Gastrocnemius medialis (tissue), 4 donors: Measurements from ENCODE around the gene GABBR2. TPM values are rescaled to one million over a fixed set of nuclear protein-coding genes. Genes with fewer than 3 reads are reported as not detected.

ENCODE experiments used
- ATAC-seq, 2 donors: fragments of 150-250 bp; one replicate each; pipeline ENCODE4 v1.9.1; 2016
- DNase-seq, 2 donors: peaks; one replicate each; pipeline ENCODE4 v3.0.0-alpha.2; 2019
- H3K27ac ChIP-seq, 4 donors: fragments of 200-600 bp; sonication (generic); 1 replicate in 1 of 4; 2 replicates in 3 of 4; pipeline ENCODE4 v1.5.1; 2016 to 2018; ENCODE audit warnings: mild to moderate bottlenecking in 2 of 4, moderate library complexity in 1 of 4
- H3K27me3 ChIP-seq, 3 donors: fragments of 200-600 bp; sonication (generic) in 2 of 3; 1 replicate in 1 of 3; 2 replicates in 2 of 3; pipeline versions ENCODE4 v1.5.1 to v1.6.0; 2016 to 2019; ENCODE audit warnings: mild to moderate bottlenecking in 1 of 3, moderate library complexity in 1 of 3
- H3K36me3 ChIP-seq, 2 donors: fragments of 200-600 bp; sonication (generic) in 1 of 2; one replicate each; pipeline ENCODE4 v1.5.1; 2017 to 2018
- H3K4me1 ChIP-seq, 2 donors: fragments of 200-600 bp; sonication (generic) in 1 of 2; one replicate each; pipeline ENCODE4 v1.5.1; 2016 to 2017; ENCODE audit warnings: mild to moderate bottlenecking in 2 of 2
- H3K4me3 ChIP-seq, 4 donors: fragments of 200-600 bp; sonication (generic) in 3 of 4; 1 replicate in 1 of 4; 2 replicates in 3 of 4; pipeline ENCODE4 v1.5.1; 2016 to 2019; ENCODE audit warnings: mild to moderate bottlenecking in 2 of 4
- H3K9me3 ChIP-seq, 3 donors: fragments of 200-600 bp; sonication (generic) in 2 of 3; 1 replicate in 1 of 3; 2 replicates in 2 of 3; pipeline ENCODE4 v1.5.1; 2016 to 2019
- POLR2A ChIP-seq, 2 donors: fragments of 450-650 bp; IDR thresholded peaks; one replicate each; pipeline ENCODE4 v1.6.1; 2017; ENCODE audit warnings: antibody characterized with exemption in 2 of 2, mild to moderate bottlenecking in 2 of 2, moderate library complexity in 2 of 2
- in situ Hi-C, 4 donors: fragments of 200-750 bp; cut with MboI; loops; one replicate each; pipeline versions ENCODE4 v1.15.0 to v1.8.0; 2017; ENCODE audit warnings: low sequenced_read_pairs in 4 of 4
- intact Hi-C: fragments of 100-400 bp; cut with DNase I; formaldehyde crosslinking; loops from one replicate; pipeline ENCODE4 v1.15.1; 2023; ENCODE audit warnings: low total_unique reads
- total RNA-seq, 4 donors: library from RNA; depleted of rRNA; stranded (reverse); fragments of >200 nt; gene quantifications; one replicate each; pipeline versions ENCODE4 v1.1.0 to v1.2.3, GENCODE V29; 2016
- TF ChIP-seq, protein P1 (sequence below), 5 experiments: fragments of 450-650 bp in 3 of 5; fragments of 200-600 bp in 2 of 5; sonication (generic) in 2 of 5; IDR thresholded peaks in 4 of 5; conservative IDR thresholded peaks in 1 of 5; 1 replicate in 4 of 5; 2 replicates in 1 of 5; pipeline ENCODE4 v1.5.1; 2016 to 2019; ENCODE audit warnings: antibody characterized with exemption in 5 of 5, mild to moderate bottlenecking in 3 of 5, moderate library complexity in 3 of 5

GABBR2 gene
- total RNA-seq, 4 donors from 2014 or later: 0.46 to 0.80 TPM; not detected in 2

GRCh38 chr9:98334796-98335195, 373.9 kb downstream of the GABBR2 start:
- H3K9me3 ChIP-seq: no peaks in the 10 kb centered on the region
- DNase-seq (no peak), ATAC-seq (no peak)
- no peak overlapping the region for H3K27ac ChIP-seq
- no peaks in the 10 kb centered on the region for H3K4me1 ChIP-seq
- TF ChIP-seq POLR2A (IDR thresholded peaks at IDR 0.05): no peak
- TF ChIP-seq, protein P1, sequence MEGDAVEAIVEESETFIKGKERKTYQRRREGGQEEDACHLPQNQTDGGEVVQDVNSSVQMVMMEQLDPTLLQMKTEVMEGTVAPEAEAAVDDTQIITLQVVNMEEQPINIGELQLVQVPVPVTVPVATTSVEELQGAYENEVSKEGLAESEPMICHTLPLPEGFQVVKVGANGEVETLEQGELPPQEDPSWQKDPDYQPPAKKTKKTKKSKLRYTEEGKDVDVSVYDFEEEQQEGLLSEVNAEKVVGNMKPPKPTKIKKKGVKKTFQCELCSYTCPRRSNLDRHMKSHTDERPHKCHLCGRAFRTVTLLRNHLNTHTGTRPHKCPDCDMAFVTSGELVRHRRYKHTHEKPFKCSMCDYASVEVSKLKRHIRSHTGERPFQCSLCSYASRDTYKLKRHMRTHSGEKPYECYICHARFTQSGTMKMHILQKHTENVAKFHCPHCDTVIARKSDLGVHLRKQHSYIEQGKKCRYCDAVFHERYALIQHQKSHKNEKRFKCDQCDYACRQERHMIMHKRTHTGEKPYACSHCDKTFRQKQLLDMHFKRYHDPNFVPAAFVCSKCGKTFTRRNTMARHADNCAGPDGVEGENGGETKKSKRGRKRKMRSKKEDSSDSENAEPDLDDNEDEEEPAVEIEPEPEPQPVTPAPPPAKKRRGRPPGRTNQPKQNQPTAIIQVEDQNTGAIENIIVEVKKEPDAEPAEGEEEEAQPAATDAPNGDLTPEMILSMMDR (IDR thresholded peaks at IDR 0.05 in 4 of 5, conservative IDR thresholded peaks at IDR 0.05 in 1 of 5): no peak
- in situ Hi-C loops: no loop called here
- peaks cover 0 to 4% (median 0%) of the 10 kb centered on the region in 3 donors for H3K27me3 ChIP-seq
- H3K36me3 ChIP-seq: no peaks in the 10 kb centered on the region
- intact Hi-C loops: no loop called here
- no peak overlapping the region for H3K4me3 ChIP-seq

- TF ChIP-seq POLR2A (IDR thresholded peaks at IDR 0.05): no peak
- TF ChIP-seq, protein P1 (IDR thresholded peaks at IDR 0.05 in 4 of 5, conservative IDR thresholded peaks at IDR 0.05 in 1 of 5): no peak
- in situ Hi-C loops (no loop called here), intact Hi-C loops (no loop called here)
- no peak overlapping the region for H3K4me3 ChIP-seq
- H3K36me3 ChIP-seq: no peaks in the 10 kb centered on the region
- no peak overlapping the region for H3K27ac ChIP-seq
- H3K4me1 ChIP-seq: no peaks in the 10 kb centered on the region
- peaks cover 0 to 4% (median 0%) of the 10 kb centered on the region in 3 donors for H3K27me3 ChIP-seq
- H3K9me3 ChIP-seq: no peaks in the 10 kb centered on the region
- DNase-seq (no peak), ATAC-seq (no peak)
Measured at GRCh38 chr9:98333703-98334582, 374.8 kb downstream of the GABBR2 start.

- no peak for TF ChIP-seq POLR2A (IDR thresholded peaks at IDR 0.05)
- TF ChIP-seq, protein P1 (IDR thresholded peaks at IDR 0.05 in 4 of 5, conservative IDR thresholded peaks at IDR 0.05 in 1 of 5): no peak
- no peaks in the 10 kb centered on the region for H3K36me3 ChIP-seq
- no peak overlapping the region for H3K27ac ChIP-seq
- no peaks in the 10 kb centered on the region for H3K9me3 ChIP-seq
- H3K4me3 ChIP-seq: no peak overlapping the region
- intact Hi-C loops: no loop called here
- ATAC-seq (no peak), DNase-seq (no peak)
- in situ Hi-C loops: no loop called here
- no peaks in the 10 kb centered on the region for H3K4me1 ChIP-seq
- peaks cover 0 to 4% (median 0%) of the 10 kb centered on the region in 3 donors for H3K27me3 ChIP-seq
Measured at GRCh38 chr9:98332405-98332831, 376.3 kb downstream of the GABBR2 start.

DNA sequence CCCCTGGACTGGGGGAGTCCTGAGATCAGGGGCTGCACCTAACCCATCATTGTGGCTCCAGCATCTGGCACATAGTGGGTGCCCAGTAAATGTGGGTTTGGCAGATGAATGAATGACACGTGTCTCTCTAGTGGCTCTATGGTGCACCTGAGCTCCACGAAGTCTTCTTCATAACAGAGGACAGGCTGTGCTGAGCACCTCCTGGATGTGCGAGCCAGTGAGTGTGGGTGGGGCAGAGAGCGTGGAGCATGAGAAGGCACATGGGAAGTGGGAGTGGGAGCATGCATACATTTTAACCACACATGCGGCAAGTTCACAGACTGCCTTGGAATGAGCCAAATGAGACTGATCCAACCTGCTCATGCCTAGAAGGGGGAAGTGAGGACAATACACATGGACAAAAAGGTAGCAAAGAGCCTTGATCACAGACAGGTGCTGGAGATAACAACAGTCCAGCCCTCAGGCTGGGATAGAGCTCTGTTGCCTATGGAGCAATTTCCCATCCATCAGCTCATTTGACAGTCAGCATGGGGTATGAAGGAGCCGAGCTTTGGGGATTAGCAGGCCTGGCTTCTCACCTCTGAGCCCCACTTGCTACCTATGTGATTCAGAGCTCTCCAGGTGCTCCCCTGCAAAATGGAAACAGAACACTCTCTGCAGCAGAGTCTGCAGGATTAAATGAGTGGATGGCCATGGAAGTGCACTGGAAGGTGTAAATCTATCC, 377.0 kb downstream of the GABBR2 start:
- Histone ChIP-seq H3K36me3 (no peaks in the 10 kb centered on the region), H3K9me3 (no peaks in the 10 kb centered on the region), H3K27ac (no peak overlapping the region), H3K4me1 (no peaks in the 10 kb centered on the region), H3K4me3 (no peak overlapping the region), H3K27me3 (peaks cover 0 to 4% (median 0%) of the 10 kb centered on the region in 3 donors)
- TF ChIP-seq, protein P1 (IDR thresholded peaks at IDR 0.05 in 4 of 5, conservative IDR thresholded peaks at IDR 0.05 in 1 of 5): no peak
- no peak for TF ChIP-seq POLR2A (IDR thresholded peaks at IDR 0.05)
- DNase-seq (no peak), ATAC-seq (no peak)
- intact Hi-C loops (no loop called here), in situ Hi-C loops (no loop called here)
